SK-N-SH (cell line): Measurements from ENCODE around the gene CPT1B. TPM values are rescaled to one million over a fixed set of nuclear protein-coding genes. Genes with fewer than 3 reads are reported as not detected.

Experiments
- CTCF ChIA-PET: fragments of 300-600, 350-600 bp; formaldehyde crosslinking; extraction: SDS; loops from one replicate; lab custom pipeline; 2021; lab: Yijun Ruan, JAX
- POLR2A ChIA-PET: fragments of 350-600 bp; sonication (Branson Sonifier 250); formaldehyde crosslinking; extraction: SDS; loops from one replicate; lab custom pipeline; 2020; ENCODE audit warnings: antibody characterized with exemption, inconsistent platforms; lab: Yijun Ruan, JAX
- DNase-seq: peaks from one replicate; pipeline ENCODE4 v3.0.0; 2012
- H2AFZ ChIP-seq: fragments of 200-600 bp; sonication (generic); 2 replicates; pipeline ENCODE4 v1.8.1; 2016; ENCODE audit warnings: antibody characterized with exemption, mild to moderate bottlenecking, low read depth
- H3F3A ChIP-seq: fragments of 200-600 bp; sonication (generic); replicated peaks from 2 replicates; pipeline ENCODE3; 2016; ENCODE audit warnings: antibody characterized with exemption, mild to moderate bottlenecking; ENCODE audit not compliant: insufficient read depth
- H3K27ac ChIP-seq, 2 experiments: fragments of 200-500 bp in 1 of 2; fragments of 200-600 bp in 1 of 2; sonication (Bioruptor generic) in 1 of 2; sonication (generic), shearing (Covaris generic) in 1 of 2; 2 replicates each; pipeline versions ENCODE4 v1.5.1 to v1.6.1; 2014 to 2016; ENCODE audit warnings: low read depth in 2 of 2, inconsistent platforms in 1 of 2, low read length in 1 of 2, mild to moderate bottlenecking in 1 of 2, mixed read lengths in 1 of 2
- H3K27me3 ChIP-seq: fragments of 200-600 bp; sonication (generic), shearing (Covaris generic); 2 replicates; pipeline ENCODE4 v1.6.1; 2016; ENCODE audit warnings: mixed run types; ENCODE audit not compliant: insufficient read depth
- H3K36me3 ChIP-seq, 2 experiments: fragments of 200-500 bp in 1 of 2; fragments of 200-600 bp in 1 of 2; sonication (Bioruptor generic) in 1 of 2; sonication (generic) in 1 of 2; replicated peaks in 1 of 2; 2 replicates each; pipeline versions ENCODE3 to v1.5.1; 2014 to 2016; ENCODE audit warnings: low read length in 1 of 2, mild to moderate bottlenecking in 1 of 2; ENCODE audit not compliant: insufficient read depth in 2 of 2, control insufficient read depth in 1 of 2
- H3K4me1 ChIP-seq, 2 experiments: fragments of 200-500 bp in 1 of 2; fragments of 200-600 bp in 1 of 2; sonication (Bioruptor generic) in 1 of 2; sonication (generic), shearing (Covaris generic) in 1 of 2; 2 replicates each; pipeline versions ENCODE4 v1.5.1 to v1.6.1; 2014 to 2016; ENCODE audit warnings: low read depth in 1 of 2, low read length in 1 of 2, mixed run types in 1 of 2; ENCODE audit not compliant: insufficient read depth in 2 of 2, control insufficient read depth in 1 of 2
- H3K4me2 ChIP-seq: fragments of 200-600 bp; sonication (generic), shearing (Covaris generic); 2 replicates; pipeline ENCODE4 v1.6.1; 2017; ENCODE audit warnings: mixed run types
- H3K4me3 ChIP-seq, 2 experiments: fragments of 200-500 bp in 1 of 2; fragments of 200-600 bp in 1 of 2; sonication (Bioruptor generic) in 1 of 2; sonication (generic), shearing (Covaris generic) in 1 of 2; 2 replicates each; pipeline versions ENCODE4 v1.5.1 to v1.8.1; 2014 to 2016; ENCODE audit warnings: low read depth in 2 of 2, inconsistent platforms in 1 of 2, low read length in 1 of 2, mild to moderate bottlenecking in 1 of 2, mixed read lengths in 1 of 2, moderate library complexity in 1 of 2
- H3K79me2 ChIP-seq: fragments of 200-600 bp; sonication (generic); 2 replicates; pipeline ENCODE4 v1.8.1; 2017; ENCODE audit warnings: mild to moderate bottlenecking; ENCODE audit not compliant: insufficient read depth
- H3K9ac ChIP-seq: fragments of 200-600 bp; sonication (generic); 2 replicates; pipeline ENCODE4 v1.6.1; 2017; ENCODE audit warnings: mixed run types
- H3K9me2 ChIP-seq: fragments of 200-600 bp; sonication (generic); 2 replicates; pipeline ENCODE4 v1.6.1; 2017; ENCODE audit warnings: mixed run types
- H3K9me3 ChIP-seq: fragments of 200-600 bp; sonication (generic); 2 replicates; pipeline ENCODE4 v1.6.1; 2017; ENCODE audit warnings: mixed run types, mild to moderate bottlenecking, moderate library complexity
- H4K20me1 ChIP-seq: fragments of 200-600 bp; sonication (generic); 2 replicates; pipeline ENCODE4 v1.6.1; 2017; ENCODE audit warnings: mild to moderate bottlenecking, mixed run types; ENCODE audit not compliant: insufficient read depth
- CHD2 ChIP-seq: fragments of 150-350 bp; IDR thresholded peaks from 2 replicates; pipeline ENCODE4 v1.6.1; 2018; ENCODE audit warnings: low read length; ENCODE audit not compliant: partially characterized antibody
- ELF1 ChIP-seq: IDR thresholded peaks from 2 replicates; pipeline ENCODE4 v1.4.0; 2012
- EP300 ChIP-seq, 2 experiments: IDR thresholded peaks; 2 replicates each; pipeline versions ENCODE4 v1.4.0 to v1.6.1; 2012; ENCODE audit warnings: borderline replicate concordance in 1 of 2, low read depth in 1 of 2, low read length in 1 of 2
- EZH2phosphoT487 ChIP-seq: fragments of 200-600 bp; sonication (generic); IDR thresholded peaks from 2 replicates; pipeline ENCODE4 v1.6.1; 2017; ENCODE audit warnings: low read depth, mixed run types, mild to moderate bottlenecking, antibody characterized with exemption, moderate library complexity, borderline replicate concordance
- FOSL2 ChIP-seq: IDR thresholded peaks from 2 replicates; pipeline ENCODE4 v1.4.0; 2012; ENCODE audit warnings: low read depth, mild to moderate bottlenecking, moderate library complexity, borderline replicate concordance
- GABPA ChIP-seq: IDR thresholded peaks from 2 replicates; pipeline ENCODE4 v1.4.0; 2012; ENCODE audit warnings: low read depth, mild to moderate bottlenecking
- GATA2 ChIP-seq: sonication (generic); formaldehyde crosslinking; IDR thresholded peaks from 2 replicates; pipeline ENCODE4 v1.5.0; 2020; ENCODE audit warnings: mild to moderate bottlenecking, missing genetic modification reagents
- MEF2A ChIP-seq: IDR thresholded peaks from 2 replicates; pipeline ENCODE4 v1.4.0; 2012; ENCODE audit warnings: low read depth, borderline replicate concordance
- MXI1 ChIP-seq: IDR thresholded peaks from 2 replicates; pipeline ENCODE4 v1.6.1; 2012; ENCODE audit warnings: mild to moderate bottlenecking, low read depth, low read length, improper control_type of control experiment
- NFIC ChIP-seq: IDR thresholded peaks from 2 replicates; pipeline ENCODE4 v1.4.0; 2012; ENCODE audit warnings: borderline replicate concordance
- RAD21 ChIP-seq: IDR thresholded peaks from 2 replicates; pipeline ENCODE4 v1.6.1; 2012; ENCODE audit warnings: mild to moderate bottlenecking, low read length
- RXRA ChIP-seq: IDR thresholded peaks from 2 replicates; pipeline ENCODE4 v1.4.0; 2012; ENCODE audit warnings: low read depth, mild to moderate bottlenecking, borderline replicate concordance
- SIN3A ChIP-seq: IDR thresholded peaks from 2 replicates; pipeline ENCODE4 v1.6.1; 2012; ENCODE audit warnings: low read depth, mild to moderate bottlenecking, low read length, moderate library complexity, borderline replicate concordance
- TAF1 ChIP-seq: IDR thresholded peaks from 2 replicates; pipeline ENCODE4 v1.6.1; 2012; ENCODE audit warnings: low read depth, mild to moderate bottlenecking, low read length, moderate library complexity, borderline replicate concordance
- TCF12 ChIP-seq: IDR thresholded peaks from 2 replicates; pipeline ENCODE4 v1.4.0; 2012
- WGBS: methylation state at CpG from one replicate; pipeline ENCODE4 v1.1.6; 2017; ENCODE audit warnings: low lambda C conversion rate; 5-methylcytosine and 5-hydroxymethylcytosine counted together
- polyA plus RNA-seq, 3 experiments: library from polyadenylated mRNA; depleted of rRNA; stranded (reverse); fragments of >200 nt; gene quantifications; 2 replicates each; pipeline ENCODE4 v1.2.3, GENCODE V29; 2012
- TF ChIP-seq, protein P1 (sequence below): IDR thresholded peaks from 2 replicates; pipeline ENCODE4; 2012
- TF ChIP-seq, protein P2 (sequence below): fragments of 200-600 bp; sonication (generic); IDR thresholded peaks from 2 replicates; pipeline ENCODE4 v1.6.1; 2017; ENCODE audit warnings: antibody characterized with exemption, mild to moderate bottlenecking, moderate library complexity
- TF ChIP-seq, protein P3 (sequence below): fragments of 150-350 bp; IDR thresholded peaks from 2 replicates; pipeline ENCODE4 v1.6.1; 2017; ENCODE audit warnings: antibody characterized with exemption, low read length, low read depth, borderline replicate concordance
- TF ChIP-seq, protein P4 (sequence below): IDR thresholded peaks from 2 replicates; pipeline ENCODE4 v1.4.0; 2012; ENCODE audit warnings: low read depth, borderline replicate concordance
- TF ChIP-seq, protein P5 (sequence below): fragments of 150-350 bp; IDR thresholded peaks from 2 replicates; pipeline ENCODE4 v1.6.1; 2016; ENCODE audit warnings: mild to moderate bottlenecking, low read depth, low read length

The CPT1B gene
- polyA plus RNA-seq, 1 of the 3 experiments (the other 2 are of a cell fraction), result 33.2 TPM

DNA sequence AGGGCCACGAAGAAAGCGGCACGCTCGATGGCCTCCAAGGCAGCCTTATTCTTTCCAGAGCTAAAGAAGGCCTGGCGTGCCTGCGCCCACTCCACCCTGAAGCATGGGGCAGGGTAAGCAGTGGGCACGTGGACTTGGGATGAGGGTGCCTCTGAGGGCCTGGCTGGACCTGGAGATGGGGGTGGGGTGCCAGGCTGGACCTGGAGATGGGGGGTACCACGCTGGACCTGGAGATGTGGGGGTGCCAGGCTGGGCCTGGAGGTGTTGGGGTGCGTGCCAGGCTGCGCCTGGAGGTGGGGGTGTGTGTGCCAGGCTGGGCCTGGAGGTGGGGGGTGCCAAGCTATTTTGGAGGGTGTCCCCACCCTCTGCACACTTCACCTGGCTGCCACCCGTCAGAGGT, 5.3 kb downstream of the CPT1B start:
- no peaks in the 10 kb centered on the region for H3K27me3 ChIP-seq
- no peak for TF ChIP-seq MEF2A
- TF ChIP-seq CHD2, result no peak
- TF ChIP-seq FOSL2, result no peak
- TF ChIP-seq RAD21, result no peak
- no peak for TF ChIP-seq TAF1
- TF ChIP-seq, protein P1, sequence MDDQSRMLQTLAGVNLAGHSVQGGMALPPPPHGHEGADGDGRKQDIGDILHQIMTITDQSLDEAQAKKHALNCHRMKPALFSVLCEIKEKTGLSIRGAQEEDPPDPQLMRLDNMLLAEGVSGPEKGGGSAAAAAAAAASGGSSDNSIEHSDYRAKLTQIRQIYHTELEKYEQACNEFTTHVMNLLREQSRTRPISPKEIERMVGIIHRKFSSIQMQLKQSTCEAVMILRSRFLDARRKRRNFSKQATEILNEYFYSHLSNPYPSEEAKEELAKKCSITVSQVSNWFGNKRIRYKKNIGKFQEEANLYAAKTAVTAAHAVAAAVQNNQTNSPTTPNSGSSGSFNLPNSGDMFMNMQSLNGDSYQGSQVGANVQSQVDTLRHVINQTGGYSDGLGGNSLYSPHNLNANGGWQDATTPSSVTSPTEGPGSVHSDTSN, result no peak
- no peak for TF ChIP-seq SIN3A
- TF ChIP-seq, protein P2, sequence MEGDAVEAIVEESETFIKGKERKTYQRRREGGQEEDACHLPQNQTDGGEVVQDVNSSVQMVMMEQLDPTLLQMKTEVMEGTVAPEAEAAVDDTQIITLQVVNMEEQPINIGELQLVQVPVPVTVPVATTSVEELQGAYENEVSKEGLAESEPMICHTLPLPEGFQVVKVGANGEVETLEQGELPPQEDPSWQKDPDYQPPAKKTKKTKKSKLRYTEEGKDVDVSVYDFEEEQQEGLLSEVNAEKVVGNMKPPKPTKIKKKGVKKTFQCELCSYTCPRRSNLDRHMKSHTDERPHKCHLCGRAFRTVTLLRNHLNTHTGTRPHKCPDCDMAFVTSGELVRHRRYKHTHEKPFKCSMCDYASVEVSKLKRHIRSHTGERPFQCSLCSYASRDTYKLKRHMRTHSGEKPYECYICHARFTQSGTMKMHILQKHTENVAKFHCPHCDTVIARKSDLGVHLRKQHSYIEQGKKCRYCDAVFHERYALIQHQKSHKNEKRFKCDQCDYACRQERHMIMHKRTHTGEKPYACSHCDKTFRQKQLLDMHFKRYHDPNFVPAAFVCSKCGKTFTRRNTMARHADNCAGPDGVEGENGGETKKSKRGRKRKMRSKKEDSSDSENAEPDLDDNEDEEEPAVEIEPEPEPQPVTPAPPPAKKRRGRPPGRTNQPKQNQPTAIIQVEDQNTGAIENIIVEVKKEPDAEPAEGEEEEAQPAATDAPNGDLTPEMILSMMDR, result no peak
- TF ChIP-seq GABPA, result no peak
- TF ChIP-seq, protein P3, sequence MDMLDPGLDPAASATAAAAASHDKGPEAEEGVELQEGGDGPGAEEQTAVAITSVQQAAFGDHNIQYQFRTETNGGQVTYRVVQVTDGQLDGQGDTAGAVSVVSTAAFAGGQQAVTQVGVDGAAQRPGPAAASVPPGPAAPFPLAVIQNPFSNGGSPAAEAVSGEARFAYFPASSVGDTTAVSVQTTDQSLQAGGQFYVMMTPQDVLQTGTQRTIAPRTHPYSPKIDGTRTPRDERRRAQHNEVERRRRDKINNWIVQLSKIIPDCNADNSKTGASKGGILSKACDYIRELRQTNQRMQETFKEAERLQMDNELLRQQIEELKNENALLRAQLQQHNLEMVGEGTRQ, result no peak
- TF ChIP-seq, protein P4, sequence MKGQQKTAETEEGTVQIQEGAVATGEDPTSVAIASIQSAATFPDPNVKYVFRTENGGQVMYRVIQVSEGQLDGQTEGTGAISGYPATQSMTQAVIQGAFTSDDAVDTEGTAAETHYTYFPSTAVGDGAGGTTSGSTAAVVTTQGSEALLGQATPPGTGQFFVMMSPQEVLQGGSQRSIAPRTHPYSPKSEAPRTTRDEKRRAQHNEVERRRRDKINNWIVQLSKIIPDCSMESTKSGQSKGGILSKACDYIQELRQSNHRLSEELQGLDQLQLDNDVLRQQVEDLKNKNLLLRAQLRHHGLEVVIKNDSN, result no peak
- no peak for TF ChIP-seq RXRA
- TF ChIP-seq, protein P5, sequence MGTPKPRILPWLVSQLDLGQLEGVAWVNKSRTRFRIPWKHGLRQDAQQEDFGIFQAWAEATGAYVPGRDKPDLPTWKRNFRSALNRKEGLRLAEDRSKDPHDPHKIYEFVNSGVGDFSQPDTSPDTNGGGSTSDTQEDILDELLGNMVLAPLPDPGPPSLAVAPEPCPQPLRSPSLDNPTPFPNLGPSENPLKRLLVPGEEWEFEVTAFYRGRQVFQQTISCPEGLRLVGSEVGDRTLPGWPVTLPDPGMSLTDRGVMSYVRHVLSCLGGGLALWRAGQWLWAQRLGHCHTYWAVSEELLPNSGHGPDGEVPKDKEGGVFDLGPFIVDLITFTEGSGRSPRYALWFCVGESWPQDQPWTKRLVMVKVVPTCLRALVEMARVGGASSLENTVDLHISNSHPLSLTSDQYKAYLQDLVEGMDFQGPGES, result no peak
- no peak for TF ChIP-seq TCF12
- no peak for TF ChIP-seq NFIC
- TF ChIP-seq GATA2 (CRISPR knock-in tag), result no peak
- TF ChIP-seq MXI1, result no peak
- no peak for TF ChIP-seq EP300 (IDR thresholded peaks at IDR 0.05; ENCODE audit: borderline replicate concordance in 1 of 2, low read depth in 1 of 2, low read length in 1 of 2)
- TF ChIP-seq EZH2phosphoT487, result no peak
- TF ChIP-seq ELF1, result no peak
- TF ChIP-seq, all 33 proteins: peak for 0
- Histone ChIP-seq H3K4me3 (no peak overlapping the region), H2AFZ (no peak overlapping the region), H3K9me2 (no peaks in the 10 kb centered on the region), H3F3A (no peaks in the 10 kb centered on the region), H3K4me1 (no peaks in the 10 kb centered on the region), H3K27ac (no peak overlapping the region), H3K9ac (no peak overlapping the region), H3K36me3 (peaks cover 0 to 69% of the 10 kb centered on the region in 2 experiments), H3K9me3 (no peaks in the 10 kb centered on the region), H3K79me2 (no peaks in the 10 kb centered on the region), H4K20me1 (no peaks in the 10 kb centered on the region), H3K4me2 (no peak overlapping the region)
- POLR2A ChIA-PET, result interaction anchor here (0.6 kb wide), 1 partner anchor 43 kb away, joined by 3 read pairs; no protein-coding TSS in a partner anchor
- 100% methylated on average over 1 of the region's 11 CpGs for WGBS
- CTCF ChIA-PET, result interaction anchor here (0.7 to 3.2 kb wide), 4 partner anchors 9 to 48 kb away, joined by 3 to 28 read pairs (median 4); partner anchors contain the start of genes CHKB, SCO2 and SYCE3
- DNase-seq, result no peak
